ENCODE measurements around the gene STAG3. TPM values are rescaled to one million over a fixed set of nuclear protein-coding genes. Genes with fewer than 3 reads are reported as not detected.
A peak's percentile ranks its signal among the peaks of the same experiment; 100 is the strongest.
"Not testable (repeated sequence)": the region's sequence is repeated elsewhere in the genome, so short reads cannot be mapped to it uniquely, and the experiment has no call there.

Gene STAG3
- total RNA-seq, 1 experiment from 2014 or later: 0.23 TPM

DNA sequence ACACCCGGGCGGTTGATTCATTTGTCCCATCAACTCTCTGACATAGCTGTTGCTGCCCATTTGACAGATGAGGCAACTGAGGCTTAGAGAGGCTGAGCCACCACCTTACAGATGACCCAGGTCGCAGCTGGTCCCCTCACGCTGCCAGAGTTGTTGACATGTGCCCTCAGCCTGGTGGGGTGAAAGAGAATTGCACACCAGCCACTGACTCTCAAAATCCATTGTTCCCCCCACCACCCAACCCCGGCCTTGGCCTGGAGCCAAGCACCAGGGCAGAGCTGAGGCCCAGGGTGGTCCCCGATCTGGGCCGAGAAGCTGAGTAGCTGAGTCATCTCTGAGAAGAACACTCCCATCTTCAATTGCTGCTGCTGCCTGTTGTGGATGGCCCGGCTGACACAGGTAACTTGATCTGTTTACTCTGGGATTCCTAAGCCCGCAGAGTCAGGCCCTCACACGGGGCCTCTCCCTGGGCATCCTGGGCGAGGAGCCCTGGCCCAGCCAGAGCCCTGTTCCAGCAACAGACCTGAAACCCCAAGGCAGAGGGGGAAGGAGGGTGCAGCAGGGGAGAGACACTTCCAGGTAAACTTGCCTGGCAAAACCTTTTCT, 69.5 kb downstream of the STAG3 start:
- DNase-seq (ENCODE audit: low read depth): peak; percentile 91

DNA sequence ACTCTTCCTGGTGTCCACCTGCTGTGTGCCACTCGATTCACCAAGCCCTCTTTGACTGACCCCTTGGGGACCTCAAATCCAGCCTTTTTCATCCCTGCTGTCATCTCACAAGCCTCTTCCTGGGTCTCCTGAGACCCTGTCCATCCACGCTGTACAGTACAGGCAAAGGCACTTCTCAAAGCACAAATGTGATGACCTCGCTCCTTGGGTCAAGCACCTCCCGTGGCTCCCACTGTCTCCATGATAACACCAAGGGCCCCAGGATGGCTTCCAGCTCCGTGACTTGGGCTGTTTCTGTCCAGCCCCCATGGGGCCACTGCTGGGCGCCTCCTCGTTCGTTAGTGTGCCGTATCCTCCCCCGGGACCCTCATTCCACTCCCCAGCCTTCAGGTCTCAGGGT, 70.8 kb downstream of the STAG3 start:
- no peak for DNase-seq (ENCODE audit: low read depth)

DNA sequence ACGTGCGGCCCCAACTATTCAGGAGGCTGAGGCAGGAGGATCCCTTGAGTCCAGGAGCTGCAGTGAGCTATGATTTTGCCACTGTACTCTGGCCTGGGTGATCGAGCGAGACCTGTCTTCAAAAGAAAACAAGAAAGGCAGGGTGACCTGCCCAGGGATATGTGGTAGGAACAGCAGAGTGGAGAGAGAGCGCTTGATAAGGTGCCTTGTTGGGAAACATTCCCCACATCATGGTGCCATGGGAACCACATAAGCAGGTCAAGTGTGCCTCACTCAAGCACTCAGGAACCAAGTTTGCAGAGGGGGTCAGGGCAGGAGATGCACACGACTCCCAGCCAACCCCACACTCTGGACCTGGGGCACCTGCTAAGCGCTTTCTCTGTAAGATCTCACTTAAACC, 79.3 kb downstream of the STAG3 start:
- no peak for DNase-seq (ENCODE audit: low read depth)

DNA sequence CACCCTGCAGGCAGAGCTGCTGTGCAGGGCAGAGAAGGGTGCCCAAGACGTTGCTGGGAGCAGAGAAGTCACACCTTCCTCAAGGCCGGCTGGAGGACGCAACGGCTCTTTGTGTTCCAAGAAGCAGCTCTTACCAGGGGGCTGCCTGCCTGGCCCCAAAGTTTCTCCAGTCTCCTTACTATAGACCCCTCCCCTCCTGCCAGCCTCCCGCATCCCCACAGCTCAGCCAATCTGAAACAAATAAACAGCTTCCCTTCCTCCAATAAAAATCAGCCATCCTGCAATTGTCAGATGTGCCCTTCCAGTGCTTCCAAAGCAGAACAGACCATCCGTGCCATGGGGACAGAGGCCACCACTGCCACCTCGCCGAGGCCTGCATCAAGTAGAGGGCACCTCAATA, 82.3 kb downstream of the STAG3 start:
- DNase-seq (ENCODE audit: low read depth): not testable (repeated sequence)

DNA sequence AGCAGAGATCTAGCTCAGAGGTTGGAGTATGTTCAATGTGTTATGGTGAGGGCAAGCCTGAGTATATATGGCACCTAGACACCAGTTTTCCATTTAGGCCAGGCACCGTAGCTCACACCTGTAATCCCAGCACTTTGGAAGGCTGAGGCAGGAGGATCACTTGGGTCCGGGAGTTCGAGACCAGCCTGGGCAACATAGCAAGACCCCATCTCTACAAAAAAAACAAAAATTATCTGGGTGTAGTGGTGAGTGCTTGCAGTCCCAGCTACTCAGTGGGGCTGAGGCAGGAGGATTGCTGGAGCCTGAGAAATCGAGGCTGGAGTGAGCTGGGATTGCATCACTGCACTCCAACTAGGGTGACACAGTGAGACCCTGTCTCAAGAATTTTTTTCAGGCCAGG, 85.2 kb downstream of the STAG3 start:
- not testable (repeated sequence) for DNase-seq (ENCODE audit: low read depth)

Other genes starting within 250 kb of the STAG3 start
- not detected in 2 replicates for gene GJC3, start 248.3 kb upstream of the STAG3 start, total RNA-seq (2014; rRNA removed)
- not detected in 2 replicates for gene AZGP1, start 201.9 kb upstream of the STAG3 start, total RNA-seq (2014; rRNA removed)
- gene ZKSCAN1, start 162.3 kb upstream of the STAG3 start, total RNA-seq (2014; rRNA removed): 19.0 and 21.2 TPM in 2 replicates
- 11.8 and 12.6 TPM in 2 replicates for gene ZSCAN21, start 128.1 kb upstream of the STAG3 start, total RNA-seq (2014; rRNA removed)
- gene ZNF3, start 96.2 kb upstream of the STAG3 start, total RNA-seq (2014; rRNA removed): 31.0 and 32.9 TPM in 2 replicates
- gene COPS6, start 88.9 kb upstream of the STAG3 start, total RNA-seq (2014; rRNA removed): 96.6 and 100 TPM in 2 replicates
- gene MCM7, start 76.5 kb upstream of the STAG3 start, total RNA-seq (2014; rRNA removed): 283 and 290 TPM in 2 replicates
- 53.1 and 59.9 TPM in 2 replicates for gene AP4M1, start 76.3 kb upstream of the STAG3 start, total RNA-seq (2014; rRNA removed)
- gene TAF6, start 58.6 kb upstream of the STAG3 start, total RNA-seq (2014; rRNA removed): 98.4 and 106 TPM in 2 replicates
- gene CNPY4, start 58.3 kb upstream of the STAG3 start, total RNA-seq (2014; rRNA removed): 23.2 and 28.0 TPM in 2 replicates
- gene MBLAC1, start 51.0 kb upstream of the STAG3 start, total RNA-seq (2014; rRNA removed): 1.9 and 5.9 TPM in 2 replicates
- gene LAMTOR4, start 29.0 kb upstream of the STAG3 start, total RNA-seq (2014; rRNA removed): 165 and 202 TPM in 2 replicates
- gene TRAPPC14, start 19.2 kb upstream of the STAG3 start, total RNA-seq (2014; rRNA removed): 18.8 and 21.8 TPM in 2 replicates
- 6.7 and 9.8 TPM in 2 replicates for gene GAL3ST4, start 9.3 kb upstream of the STAG3 start, total RNA-seq (2014; rRNA removed)
- 9.6 and 9.9 TPM in 2 replicates for gene GPC2, start 537 bp upstream of the STAG3 start, total RNA-seq (2014; rRNA removed)
- gene PVRIG, start 42.0 kb downstream of the STAG3 start, total RNA-seq (2014; rRNA removed): not detected in 2 replicates
- not detected in 2 replicates for gene SPDYE3, start 129.8 kb downstream of the STAG3 start, total RNA-seq (2014; rRNA removed)
- 15.7 and 20.1 TPM in 2 replicates for gene PILRB, start 180.2 kb downstream of the STAG3 start, total RNA-seq (2014; rRNA removed)
- not detected in 2 replicates for gene PILRA, start 195.6 kb downstream of the STAG3 start, total RNA-seq (2014; rRNA removed)

Data from LHCN-M2 (cell line).